Kidney (tissue), 14 donors: Measurements from ENCODE around the gene OPRL1. TPM values are rescaled to one million over a fixed set of nuclear protein-coding genes. Genes with fewer than 3 reads are reported as not detected.

Experiments used
- DNase-seq, 5 donors: peaks; one replicate each; pipeline ENCODE4 v3.0.0-alpha.2; 2013 to 2020
- FAIRE-seq: peaks from 2 replicates; lab custom pipeline; 2012; peaks lifted over from hg19 to GRCh38; lab: Jason Lieb, UNC
- H3K27ac ChIP-seq, 2 donors: one replicate each; pipeline ENCODE4 v1.7.0; 2013; ENCODE audit warnings: low read depth in 2 of 2, low read length in 2 of 2, inconsistent platforms in 1 of 2
- H3K27me3 ChIP-seq: one replicate; pipeline ENCODE4 v1.7.1; 2013; ENCODE audit warnings: low read length, inconsistent platforms; ENCODE audit not compliant: control insufficient read depth, insufficient read depth
- H3K36me3 ChIP-seq, 3 donors: one replicate each; pipeline versions ENCODE4 v1.7.0 to v1.7.1; 2013; ENCODE audit warnings: low read length in 3 of 3, control low read depth in 1 of 3, inconsistent platforms in 1 of 3; ENCODE audit not compliant: insufficient read depth in 3 of 3, control insufficient read depth in 2 of 3
- H3K4me1 ChIP-seq, 3 donors: one replicate each; pipeline versions ENCODE4 v1.7.0 to v1.7.1; 2013; ENCODE audit warnings: low read length in 3 of 3, inconsistent platforms in 1 of 3, low read depth in 1 of 3; ENCODE audit not compliant: control insufficient read depth in 2 of 3, insufficient read depth in 2 of 3
- H3K4me3 ChIP-seq, 3 donors: one replicate each; pipeline versions ENCODE4 v1.7.0 to v1.8.1; 2013; ENCODE audit warnings: low read length in 3 of 3, control low read depth in 1 of 3, inconsistent platforms in 1 of 3
- H3K9ac ChIP-seq, 3 donors: one replicate each; pipeline versions ENCODE4 v1.7.0 to v1.7.1; 2013; ENCODE audit warnings: low read length in 3 of 3, control low read depth in 1 of 3, inconsistent platforms in 1 of 3
- H3K9me3 ChIP-seq, 3 donors: one replicate each; pipeline versions ENCODE4 v1.7.0 to v1.7.1; 2013; ENCODE audit warnings: low read length in 3 of 3, control low read depth in 1 of 3, inconsistent platforms in 1 of 3; ENCODE audit not compliant: control insufficient read depth in 2 of 3, insufficient read depth in 1 of 3
- intact Hi-C: fragments of 100-400 bp; cut with DNase I; formaldehyde crosslinking; loops from one replicate; pipeline ENCODE4 v1.11.1; 2022
- polyA plus RNA-seq: library from polyadenylated mRNA; stranded (reverse); fragments of 350-450 nt; fragmentation: Illumina TruSeq; extraction: RNeasy Lipid Tissue Mini Kit (QIAGEN cat#74804); gene quantifications from one replicate; pipeline ENCODE4 v1.2.3, GENCODE V29; 2014; ENCODE audit warnings: low read depth, low replicate concordance; ENCODE audit not compliant: insufficient read depth
- total RNA-seq: library from RNA; stranded (reverse); fragmentation: NEBNext Ultra II Directional; extraction: Animal tissue kit (Norgen Biotek cat#: 25700); gene quantifications from one replicate; pipeline ENCODE4 v1.2.1, GENCODE V29; 2021
- TF ChIP-seq, protein P1 (sequence below): IDR thresholded peaks from 3 replicates; pipeline ENCODE4 v1.5.1; 2012; ENCODE audit warnings: mild to moderate bottlenecking, moderate library complexity, borderline replicate concordance; ENCODE audit not compliant: insufficient read depth; ENCODE audit errors: extremely low read depth
- donor health status: control.
- donor health status: control.
- donor health status: control.
- donor health status: control.
- donor health status: control.
- donor health status: DM: yes; HTN: yes; CAD: no.
- donor health status: Normal renal cell carcinoma (clear cell type).

Gene OPRL1
- total and polyA plus RNA-seq, 2 donors from 2014 or later, result 0.39 to 1.2 TPM

GRCh38 chr20:64056639-64056888, 23.3 kb upstream of the OPRL1 start:
- peak in 1 of 5 donors; percentile 51 for DNase-seq
- Histone ChIP-seq H3K4me3 (no peak overlapping the region), H3K27me3 (no peaks in the 10 kb centered on the region), H3K4me1 (peaks cover 0 to 24% (median 0%) of the 10 kb centered on the region in 3 donors), H3K9me3 (no peaks in the 10 kb centered on the region), H3K27ac (peak overlapping the region; percentile 68 to 77), H3K36me3 (no peaks in the 10 kb centered on the region), H3K9ac (no peak overlapping the region)
- no peak for FAIRE-seq
- intact Hi-C loops, result loop anchor here (5.0 kb wide), 1 partner anchor 434 kb away; no protein-coding TSS in a partner anchor
- TF ChIP-seq, protein P1, sequence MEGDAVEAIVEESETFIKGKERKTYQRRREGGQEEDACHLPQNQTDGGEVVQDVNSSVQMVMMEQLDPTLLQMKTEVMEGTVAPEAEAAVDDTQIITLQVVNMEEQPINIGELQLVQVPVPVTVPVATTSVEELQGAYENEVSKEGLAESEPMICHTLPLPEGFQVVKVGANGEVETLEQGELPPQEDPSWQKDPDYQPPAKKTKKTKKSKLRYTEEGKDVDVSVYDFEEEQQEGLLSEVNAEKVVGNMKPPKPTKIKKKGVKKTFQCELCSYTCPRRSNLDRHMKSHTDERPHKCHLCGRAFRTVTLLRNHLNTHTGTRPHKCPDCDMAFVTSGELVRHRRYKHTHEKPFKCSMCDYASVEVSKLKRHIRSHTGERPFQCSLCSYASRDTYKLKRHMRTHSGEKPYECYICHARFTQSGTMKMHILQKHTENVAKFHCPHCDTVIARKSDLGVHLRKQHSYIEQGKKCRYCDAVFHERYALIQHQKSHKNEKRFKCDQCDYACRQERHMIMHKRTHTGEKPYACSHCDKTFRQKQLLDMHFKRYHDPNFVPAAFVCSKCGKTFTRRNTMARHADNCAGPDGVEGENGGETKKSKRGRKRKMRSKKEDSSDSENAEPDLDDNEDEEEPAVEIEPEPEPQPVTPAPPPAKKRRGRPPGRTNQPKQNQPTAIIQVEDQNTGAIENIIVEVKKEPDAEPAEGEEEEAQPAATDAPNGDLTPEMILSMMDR, result no peak

DNA sequence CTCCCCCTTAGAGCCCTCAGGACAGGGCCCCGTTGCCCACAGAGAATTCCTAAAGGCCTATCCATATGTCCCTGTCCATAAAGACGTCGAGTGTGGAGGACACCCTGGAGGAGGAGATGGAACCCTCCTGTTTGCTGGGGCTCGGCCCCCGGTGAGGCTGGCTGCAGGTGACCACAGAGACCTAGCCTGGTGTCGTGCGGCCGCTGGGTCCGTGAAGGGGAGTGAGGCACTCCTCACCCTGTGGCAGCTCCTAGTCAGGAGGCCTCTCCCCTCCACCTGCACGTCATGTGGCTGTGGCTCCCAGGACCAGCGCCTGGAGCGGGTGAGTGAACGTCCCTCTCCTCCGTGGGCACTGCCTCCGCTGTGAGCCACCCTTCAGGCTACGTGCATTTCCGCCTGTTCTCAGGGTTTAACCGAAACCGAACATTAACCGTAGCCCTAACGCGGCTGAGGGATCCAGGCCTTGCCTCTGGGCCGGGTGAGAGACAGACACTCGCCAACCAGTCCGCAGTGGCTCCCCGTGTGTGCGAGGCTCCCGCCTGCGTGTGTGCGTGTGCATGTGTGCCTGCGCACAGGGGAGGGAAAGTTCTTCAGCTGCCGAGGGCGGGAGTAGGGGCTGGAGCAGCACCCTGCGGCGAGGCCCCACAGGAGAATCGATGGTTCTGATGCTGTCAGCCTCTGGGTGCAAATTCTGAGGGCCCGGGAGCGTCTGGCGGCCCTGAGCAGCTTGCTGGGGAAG, 22.8 kb upstream of the OPRL1 start:
- H3K27ac ChIP-seq, result peak overlapping the region; percentile 68 to 77
- H3K4me3 ChIP-seq, result peak overlapping the region in 1 of 3 donors; percentile 29
- TF ChIP-seq, protein P1, result no peak
- no peak overlapping the region for H3K9ac ChIP-seq
- H3K4me1 ChIP-seq, result peaks cover 0 to 23% (median 0%) of the 10 kb centered on the region in 3 donors
- no peak for DNase-seq
- no peaks in the 10 kb centered on the region for H3K27me3 ChIP-seq
- no peaks in the 10 kb centered on the region for H3K9me3 ChIP-seq
- H3K36me3 ChIP-seq, result no peaks in the 10 kb centered on the region
- FAIRE-seq, result no peak
- intact Hi-C loops, result loop anchor here (5.0 kb wide), 1 partner anchor 435 kb away; no protein-coding TSS in a partner anchor

GRCh38 chr20:64057628-64058498, 22.0 kb upstream of the OPRL1 start:
- H3K27me3 ChIP-seq, result no peaks in the 10 kb centered on the region
- no peaks in the 10 kb centered on the region for H3K9me3 ChIP-seq
- intact Hi-C loops, result loop anchor here (5.0 kb wide), 1 partner anchor 436 kb away; no protein-coding TSS in a partner anchor
- TF ChIP-seq, protein P1, result peak; percentile 72
- DNase-seq, result peak in 4 of 5 donors; percentile 82 to 93 (median 89)
- peaks cover 0 to 27% (median 0%) of the 10 kb centered on the region in 3 donors for H3K4me1 ChIP-seq
- H3K4me3 ChIP-seq, result peak overlapping the region in 1 of 3 donors; percentile 29
- H3K36me3 ChIP-seq, result no peaks in the 10 kb centered on the region
- peak overlapping the region; percentile 7 to 68 for H3K27ac ChIP-seq
- H3K9ac ChIP-seq, result no peak overlapping the region
- FAIRE-seq, result no peak
